Astrocyte (in vitro differentiated cells and primary cell): ENCODE results near the gene CAMK2G.

Experiments used
- EZH2 ChIP-seq: IDR thresholded peaks from 2 replicates; pipeline ENCODE4 v1.6.1; 2012; ENCODE audit warnings: mild to moderate bottlenecking, low read length, inconsistent platforms; ENCODE audit not compliant: insufficient read depth
- TF ChIP-seq, protein P1 (sequence below): IDR thresholded peaks from 2 replicates; pipeline ENCODE4 v1.5.1; 2011; ENCODE audit warnings: low read depth, mild to moderate bottlenecking, inconsistent platforms, low read length, moderate library complexity; ENCODE audit not compliant: insufficient read depth

- TF ChIP-seq, protein P1, sequence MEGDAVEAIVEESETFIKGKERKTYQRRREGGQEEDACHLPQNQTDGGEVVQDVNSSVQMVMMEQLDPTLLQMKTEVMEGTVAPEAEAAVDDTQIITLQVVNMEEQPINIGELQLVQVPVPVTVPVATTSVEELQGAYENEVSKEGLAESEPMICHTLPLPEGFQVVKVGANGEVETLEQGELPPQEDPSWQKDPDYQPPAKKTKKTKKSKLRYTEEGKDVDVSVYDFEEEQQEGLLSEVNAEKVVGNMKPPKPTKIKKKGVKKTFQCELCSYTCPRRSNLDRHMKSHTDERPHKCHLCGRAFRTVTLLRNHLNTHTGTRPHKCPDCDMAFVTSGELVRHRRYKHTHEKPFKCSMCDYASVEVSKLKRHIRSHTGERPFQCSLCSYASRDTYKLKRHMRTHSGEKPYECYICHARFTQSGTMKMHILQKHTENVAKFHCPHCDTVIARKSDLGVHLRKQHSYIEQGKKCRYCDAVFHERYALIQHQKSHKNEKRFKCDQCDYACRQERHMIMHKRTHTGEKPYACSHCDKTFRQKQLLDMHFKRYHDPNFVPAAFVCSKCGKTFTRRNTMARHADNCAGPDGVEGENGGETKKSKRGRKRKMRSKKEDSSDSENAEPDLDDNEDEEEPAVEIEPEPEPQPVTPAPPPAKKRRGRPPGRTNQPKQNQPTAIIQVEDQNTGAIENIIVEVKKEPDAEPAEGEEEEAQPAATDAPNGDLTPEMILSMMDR: no peak
- TF ChIP-seq EZH2: no peak
Measured at GRCh38 chr10:73797324-73798025, 76.9 kb downstream of the CAMK2G start.
